ENCODE results near the gene DNASE1L1.

- TF ChIP-seq CTCF (IDR thresholded peaks at IDR 0.05) (no peak), EP300 (IDR thresholded peaks at IDR 0.05) (no peak), POLR2A (IDR thresholded peaks at IDR 0.05) (no peak), POLR2AphosphoS5 (IDR thresholded peaks at IDR 0.05) (no peak)
Measured at GRCh38 chrX:154457491-154458115, 48.5 kb upstream of the DNASE1L1 start.

Data from suprapubic skin (tissue), 4 donors.